Endometrial microvascular endothelial cells (primary cell): ENCODE measurements around the gene IFFO2. TPM values are rescaled to one million over a fixed set of nuclear protein-coding genes. Genes with fewer than 3 reads are reported as not detected.

Experiments used
- in situ Hi-C: cut with HindIII; loops from 2 replicates; pipeline ENCODE4 v1.10.0; 2017; ENCODE audit warnings: low sequenced_read_pairs, low pct_unique_long_range_greater_than_20kb; ENCODE audit errors: inconsistent ontology term
- total RNA-seq: library from RNA; depleted of rRNA; stranded (reverse); fragments of >200 nt; gene quantifications from one replicate; pipeline ENCODE4 v1.2.3, GENCODE V29; 2015; ENCODE audit errors: inconsistent ontology term

IFFO2 gene
- total RNA-seq: 33.4 TPM

DNA sequence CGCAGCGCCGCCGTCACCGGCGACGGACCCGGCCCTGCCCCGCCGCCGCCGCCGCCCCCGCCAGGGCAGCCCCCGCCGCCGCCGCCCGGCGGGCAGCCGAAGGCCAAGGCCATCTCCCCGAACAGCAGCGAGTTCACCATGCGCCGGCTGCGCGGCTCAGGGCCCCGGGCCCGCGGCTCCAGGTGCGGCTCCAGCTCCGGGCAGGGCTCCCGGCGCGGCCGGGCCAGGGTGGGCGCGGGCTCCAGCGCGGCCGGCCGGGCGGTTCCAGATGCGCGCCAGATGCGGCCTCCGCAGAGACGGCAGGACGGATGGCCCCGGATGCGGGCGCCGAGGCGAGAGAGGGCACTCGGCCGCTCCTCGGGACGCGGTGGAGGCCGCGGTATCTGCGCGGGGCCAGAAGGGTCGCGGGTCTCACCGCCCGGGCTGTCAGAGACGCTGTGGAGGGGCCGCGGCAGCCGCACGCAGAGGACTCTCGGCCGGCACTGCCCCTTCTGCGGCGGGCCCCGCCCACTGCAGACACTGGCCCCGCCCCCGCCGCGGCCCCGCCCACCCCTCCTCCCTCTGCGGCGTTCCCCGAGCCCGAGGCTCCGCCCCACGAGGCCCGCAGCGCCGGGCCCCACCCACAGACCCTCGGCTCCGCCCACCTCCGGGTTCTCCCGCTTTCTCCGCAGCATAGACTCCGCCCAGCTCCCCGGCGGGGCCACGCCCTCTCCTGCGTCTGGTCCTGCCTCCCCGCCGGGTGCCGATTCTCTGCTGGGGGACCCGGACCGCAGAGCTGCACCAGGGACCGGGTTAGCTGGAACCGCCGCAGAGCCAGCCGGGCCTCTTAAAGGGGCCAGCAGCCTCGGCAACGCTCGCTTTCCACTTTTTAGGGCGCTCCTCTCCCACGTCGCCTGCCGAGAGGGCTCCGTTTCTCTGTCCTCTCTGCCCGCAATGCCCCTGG is at the start of gene IFFO2:
Gene IFFO2, minus strand, starts transcription at position 484 of the 943 bp plus-strand sequence. Its CDS starts 344 bp downstream, at position 140.
- in situ Hi-C loops: no loop called here

DNA sequence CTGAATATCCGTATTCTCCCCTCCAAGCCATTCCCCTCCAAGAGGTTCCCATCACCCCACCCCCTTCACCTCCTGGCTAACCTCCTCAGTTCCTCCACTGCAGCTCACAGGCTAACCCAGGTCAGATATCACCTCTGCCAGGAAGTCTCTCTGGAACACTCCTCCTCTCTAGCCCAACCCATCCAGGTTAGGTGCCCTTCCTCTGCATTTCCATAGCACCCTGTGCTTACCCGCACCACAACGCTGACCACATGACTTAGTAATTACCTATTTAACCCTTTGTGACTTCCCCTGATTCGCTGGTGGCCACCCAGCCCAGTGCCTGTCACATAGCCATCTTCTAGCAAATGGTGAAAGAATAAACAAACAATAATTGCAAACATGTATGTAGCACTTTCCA is 49.5 kb upstream of the IFFO2 start:
- in situ Hi-C loops: no loop called here

DNA sequence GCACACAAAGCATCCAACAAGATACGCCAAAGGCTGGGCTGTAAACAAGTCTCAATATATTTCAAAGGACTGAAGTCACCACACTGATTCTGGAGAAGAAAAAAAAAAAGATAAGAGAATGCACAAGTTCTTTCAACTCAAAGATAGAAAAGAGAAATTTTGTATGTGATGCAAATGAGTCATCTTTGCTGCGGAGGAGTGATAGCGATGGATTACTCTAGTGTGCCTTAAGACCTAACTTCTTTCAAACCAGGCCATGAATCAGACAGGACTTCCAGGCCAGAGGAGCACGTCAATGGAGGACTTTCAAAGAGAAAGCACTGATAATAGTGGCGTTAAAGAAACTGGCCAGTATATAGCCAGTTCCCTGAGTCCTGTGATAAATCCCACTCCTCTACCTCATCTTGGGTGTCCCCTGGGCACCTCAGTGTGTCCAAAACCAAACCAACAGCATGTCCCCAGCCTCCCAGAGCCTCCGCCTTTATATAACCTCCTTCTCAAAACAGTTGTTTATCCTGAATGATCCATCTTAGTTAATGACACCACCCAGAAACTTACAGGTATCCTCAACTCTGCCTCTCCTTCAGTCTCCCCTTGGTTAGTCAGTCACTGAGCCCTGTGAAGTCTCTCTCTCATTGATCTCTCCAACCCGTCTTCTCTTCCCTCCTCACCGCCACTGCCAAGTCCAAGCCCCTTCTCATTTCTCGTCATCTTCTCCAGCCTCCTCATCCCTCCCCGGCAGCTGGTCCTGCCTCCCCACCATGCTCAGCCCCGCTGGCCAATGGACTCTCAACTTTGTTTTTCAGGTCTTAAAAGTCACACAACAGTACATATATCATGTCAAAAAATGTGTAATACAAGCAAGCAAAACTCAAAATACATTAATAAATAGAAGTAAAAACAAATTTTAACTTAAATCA is 47.2 kb upstream of the IFFO2 start:
- in situ Hi-C loops: no loop called here

DNA sequence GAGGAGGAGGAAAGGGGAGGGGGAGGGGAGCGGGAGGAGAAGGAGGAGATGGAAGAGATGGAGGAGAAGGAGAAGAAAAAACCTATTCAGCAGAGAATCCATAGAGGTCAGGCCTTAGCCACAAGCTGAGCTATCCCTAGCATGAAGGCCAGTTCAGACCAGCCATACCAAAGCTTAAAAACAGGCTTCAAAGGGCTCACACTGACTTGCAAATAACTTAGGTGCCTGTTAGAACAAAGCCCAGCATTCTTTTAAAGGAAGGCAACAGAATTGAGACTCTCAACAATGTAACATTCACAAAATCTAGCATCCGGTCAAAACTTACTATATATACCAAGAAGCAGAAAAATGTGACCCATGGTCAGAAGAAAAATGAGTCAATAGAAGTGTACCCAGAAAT is 43.6 kb upstream of the IFFO2 start:
- in situ Hi-C loops: no loop called here

DNA sequence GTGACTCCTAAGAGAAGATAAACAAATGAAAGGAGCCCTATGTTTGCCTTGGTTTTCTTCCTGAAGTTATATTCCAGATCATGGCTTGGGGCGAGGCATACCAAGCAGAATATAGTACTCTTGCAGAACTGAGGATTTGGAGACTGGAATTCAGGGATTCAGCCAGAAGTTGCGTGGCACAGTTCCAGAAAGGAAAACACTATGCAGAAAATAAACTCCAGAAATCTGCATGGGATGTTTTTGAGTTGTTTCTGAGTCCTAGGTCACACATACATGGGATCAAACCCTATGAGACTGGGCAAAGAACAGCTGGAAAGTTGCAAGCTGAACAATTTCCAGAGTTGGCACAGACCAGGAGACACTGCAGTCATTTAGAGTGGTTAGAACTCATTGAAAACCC is 42.9 kb upstream of the IFFO2 start:
- in situ Hi-C loops: no loop called here

DNA sequence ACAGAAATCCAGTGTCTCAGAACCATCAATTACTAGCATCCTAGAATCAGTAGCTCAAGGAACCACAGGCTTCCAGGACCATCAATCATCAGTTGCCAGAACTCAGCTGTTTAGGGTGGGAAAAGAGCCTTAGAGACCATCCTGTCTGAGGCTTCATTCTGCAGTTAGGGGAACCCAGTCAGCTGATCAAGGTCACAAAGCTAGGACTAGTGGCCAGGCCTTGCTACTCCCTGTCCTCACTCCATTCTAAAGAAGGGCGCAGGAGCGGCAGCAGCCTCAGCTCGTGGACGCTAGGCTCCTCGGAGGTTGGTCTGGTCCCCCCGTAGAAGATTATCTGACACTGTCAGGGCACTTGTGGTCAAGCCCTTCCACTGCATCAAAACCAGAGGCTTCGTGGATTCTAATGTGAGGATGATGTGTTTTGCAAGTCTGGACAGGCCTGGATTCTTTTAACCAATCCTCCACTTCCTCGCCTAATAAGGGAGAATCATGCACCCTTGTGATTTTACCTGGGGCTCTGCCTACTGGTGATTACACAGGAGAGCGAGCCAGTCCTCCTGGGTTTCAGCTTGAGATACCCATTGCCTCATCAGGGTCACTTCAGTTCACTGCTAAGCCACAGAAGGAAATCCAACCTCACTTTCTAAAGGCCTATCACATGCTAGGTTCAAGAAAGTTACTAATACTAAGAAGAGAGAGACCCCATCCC is 41.7 kb upstream of the IFFO2 start:
- in situ Hi-C loops: no loop called here

DNA sequence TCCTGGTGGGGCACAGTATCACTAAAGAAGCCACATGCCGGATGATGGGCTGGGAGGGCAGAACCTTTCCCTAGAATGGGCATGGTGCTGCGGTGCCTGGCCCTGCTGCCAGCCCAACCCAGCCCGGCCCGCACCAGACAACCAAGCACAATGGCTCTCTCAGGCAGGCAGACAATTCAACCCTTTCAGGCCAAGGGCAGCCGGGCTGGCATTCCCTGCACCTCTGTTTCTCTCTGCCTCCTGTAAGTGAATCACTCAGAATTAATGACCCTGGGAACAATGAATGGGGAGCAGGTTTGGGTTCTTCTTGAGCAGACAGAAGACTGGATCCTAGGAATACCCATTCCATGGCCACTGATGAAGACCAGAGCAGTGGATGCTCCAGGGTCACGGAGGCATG is 41.0 kb upstream of the IFFO2 start:
- in situ Hi-C loops: no loop called here

DNA sequence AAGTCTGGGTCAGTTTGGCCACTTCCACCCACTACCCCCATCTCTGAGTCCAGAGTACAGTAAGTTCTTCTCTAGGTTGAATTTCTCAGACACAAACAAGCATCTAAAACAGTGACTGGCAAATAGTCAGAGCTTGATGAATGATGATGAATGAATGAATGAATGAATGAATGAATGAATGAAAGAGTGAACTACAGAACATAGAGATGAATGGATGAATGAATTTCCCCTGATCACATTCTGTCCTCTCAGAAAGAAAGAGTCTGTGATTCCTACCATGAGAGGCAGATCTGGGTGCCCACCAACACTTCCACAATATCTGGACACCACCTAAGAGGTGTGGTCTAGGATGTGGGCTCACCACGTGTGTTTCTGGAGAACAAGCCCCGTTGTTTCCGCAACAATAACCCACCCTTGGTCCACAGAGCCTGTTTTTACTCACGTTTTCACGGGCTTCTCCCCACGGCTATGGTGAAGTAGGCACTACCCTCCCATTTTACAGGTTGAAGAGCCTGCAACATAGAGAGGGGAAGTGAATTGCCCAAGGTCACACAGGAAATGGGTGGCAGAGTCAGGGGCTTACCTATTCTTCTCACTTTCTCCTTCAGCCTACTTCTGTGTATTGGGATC is 40.2 kb upstream of the IFFO2 start:
- in situ Hi-C loops: no loop called here

DNA sequence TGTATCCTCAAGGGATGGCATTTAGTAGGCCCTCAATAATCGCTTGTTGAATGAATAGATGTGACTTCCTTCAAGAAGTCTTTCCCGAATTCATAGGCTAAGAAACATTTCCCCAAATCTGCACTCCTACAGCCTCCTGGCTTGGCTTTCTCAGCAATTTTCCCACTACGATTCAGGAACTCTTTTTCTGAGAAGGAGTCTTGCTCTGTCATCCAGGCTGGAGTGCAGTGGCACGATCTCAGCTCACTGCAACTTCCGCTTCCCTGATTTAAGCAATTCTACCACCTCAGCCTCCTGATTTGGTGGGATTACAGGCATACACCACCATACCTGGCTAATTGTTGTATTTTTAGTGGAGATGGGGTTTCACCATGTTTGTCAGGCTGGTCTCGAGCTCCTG is 37.9 kb upstream of the IFFO2 start:
- in situ Hi-C loops: no loop called here

DNA sequence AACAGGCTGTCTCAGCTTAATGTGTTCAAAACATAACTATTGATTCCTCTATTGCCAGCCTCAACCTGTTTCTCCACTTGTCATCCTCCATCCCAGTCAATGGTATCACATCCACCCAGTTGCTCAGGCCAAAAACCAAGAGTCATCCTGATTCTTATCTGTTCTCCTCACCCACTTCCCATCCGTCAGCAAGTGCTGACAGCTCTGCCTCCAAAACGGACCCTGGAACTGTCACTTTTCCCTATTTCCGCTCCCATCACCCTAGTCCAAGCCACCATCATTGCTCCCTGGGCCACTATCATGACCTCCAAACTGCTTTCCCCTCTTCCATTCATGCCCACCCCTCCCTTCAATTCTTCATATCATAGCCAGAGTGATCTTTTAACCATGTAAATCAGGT is 36.2 kb upstream of the IFFO2 start:
- in situ Hi-C loops: no loop called here

DNA sequence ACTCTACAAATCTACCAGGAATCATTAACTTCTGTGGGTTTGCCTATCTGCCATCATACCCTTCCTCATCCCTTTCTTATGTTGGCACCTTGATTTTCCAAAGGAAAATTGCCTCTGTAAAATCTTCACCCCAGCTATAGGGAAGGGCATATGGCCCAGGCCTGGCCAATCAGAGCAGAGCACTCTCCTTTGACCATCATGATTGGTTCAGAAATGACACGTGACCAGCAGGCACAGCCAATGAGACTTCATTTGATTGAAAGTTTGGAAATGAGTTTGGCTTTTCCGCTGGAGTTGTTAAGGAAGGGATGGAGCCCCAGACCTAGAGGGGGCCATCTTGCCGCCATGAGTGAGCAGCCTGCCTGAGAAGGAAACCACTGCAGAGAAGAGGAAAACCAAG is 35.1 kb upstream of the IFFO2 start:
- in situ Hi-C loops: no loop called here

DNA sequence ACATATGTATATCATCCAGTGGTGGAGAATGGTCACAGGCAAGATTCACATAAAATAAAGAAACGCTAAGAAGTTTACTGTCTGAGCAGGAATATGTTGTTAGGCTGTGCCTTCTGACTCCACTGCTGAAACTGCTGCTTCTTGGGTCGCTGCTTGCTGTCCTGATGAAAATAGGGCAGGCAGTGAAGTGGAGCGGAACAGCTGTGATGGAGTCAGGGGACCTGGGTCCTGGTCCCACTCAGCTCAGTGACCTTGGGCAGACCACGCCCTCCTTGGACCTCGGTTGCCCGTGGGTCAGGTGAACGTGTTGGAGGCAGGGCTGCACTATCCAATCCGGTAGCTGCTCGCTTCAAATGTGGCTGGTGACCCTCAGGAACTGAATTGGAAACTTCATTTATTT is 33.4 kb upstream of the IFFO2 start:
- in situ Hi-C loops: no loop called here

DNA sequence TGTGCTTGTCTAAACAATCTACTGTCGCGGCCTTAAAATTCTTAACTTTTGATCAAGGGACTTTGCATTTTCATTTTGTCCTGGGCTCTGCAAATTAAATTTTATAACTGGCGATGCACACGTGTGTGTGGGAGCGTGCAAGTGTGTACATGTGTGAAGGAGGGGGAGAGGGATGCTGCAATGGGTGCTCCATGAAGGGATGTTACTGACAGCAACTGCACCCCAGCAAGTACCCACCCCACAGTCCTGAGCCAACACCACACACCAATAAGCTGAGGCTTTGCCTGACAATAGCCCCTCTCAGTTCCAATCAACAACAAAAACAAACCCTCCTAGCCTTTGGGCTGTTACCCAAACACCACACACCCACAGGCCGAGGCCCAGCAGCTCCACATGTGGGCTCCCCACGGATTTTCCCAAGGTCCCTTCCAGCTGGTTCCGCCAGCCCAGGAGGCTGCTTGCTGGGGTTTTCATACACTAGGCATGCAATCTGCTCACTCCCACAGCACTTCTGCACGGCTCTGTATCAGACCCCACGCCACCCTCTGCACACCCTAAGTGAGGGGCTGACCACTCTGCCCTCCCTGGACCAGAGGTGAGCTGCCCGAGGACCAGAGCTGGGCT is 32.8 kb upstream of the IFFO2 start:
- in situ Hi-C loops: no loop called here

DNA sequence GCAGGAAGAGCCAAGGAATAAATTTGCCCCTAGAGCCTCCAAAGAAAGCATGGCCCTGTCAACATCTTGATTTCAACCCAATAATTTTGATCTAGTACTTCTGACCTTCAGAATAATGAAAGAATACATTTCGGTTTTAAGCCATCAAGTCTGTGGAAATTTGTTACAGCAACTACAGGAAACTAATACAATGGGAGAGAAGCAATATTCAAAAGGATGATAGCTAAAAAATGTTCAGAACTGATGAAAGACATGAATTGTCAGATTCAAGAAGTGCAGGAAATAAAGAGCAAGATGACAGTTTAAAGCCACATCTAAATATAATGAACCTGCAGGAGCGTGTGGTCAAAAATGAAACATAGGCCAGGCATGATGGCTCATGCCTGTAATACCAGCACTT is 24.8 kb upstream of the IFFO2 start:
- in situ Hi-C loops: no loop called here

DNA sequence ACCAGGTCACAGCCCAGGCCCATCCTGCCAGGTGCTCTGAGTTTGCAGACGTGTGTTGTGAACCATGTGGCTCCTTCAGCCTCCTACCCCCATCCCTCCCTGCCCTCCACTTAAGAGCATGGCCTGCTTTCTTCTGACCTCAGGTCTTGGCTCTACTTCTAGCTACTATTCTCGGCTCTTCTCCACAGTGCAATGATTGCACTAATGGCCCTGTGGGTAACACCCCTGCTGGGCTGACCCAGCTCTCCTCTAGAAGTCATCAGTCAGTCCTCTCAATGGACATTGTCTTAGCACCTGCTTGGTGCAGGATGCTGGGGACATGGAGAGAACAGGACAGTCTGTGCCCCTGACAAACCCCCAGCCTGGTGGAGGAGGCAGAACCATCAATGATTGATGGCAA is 22.2 kb upstream of the IFFO2 start:
- in situ Hi-C loops: no loop called here

DNA sequence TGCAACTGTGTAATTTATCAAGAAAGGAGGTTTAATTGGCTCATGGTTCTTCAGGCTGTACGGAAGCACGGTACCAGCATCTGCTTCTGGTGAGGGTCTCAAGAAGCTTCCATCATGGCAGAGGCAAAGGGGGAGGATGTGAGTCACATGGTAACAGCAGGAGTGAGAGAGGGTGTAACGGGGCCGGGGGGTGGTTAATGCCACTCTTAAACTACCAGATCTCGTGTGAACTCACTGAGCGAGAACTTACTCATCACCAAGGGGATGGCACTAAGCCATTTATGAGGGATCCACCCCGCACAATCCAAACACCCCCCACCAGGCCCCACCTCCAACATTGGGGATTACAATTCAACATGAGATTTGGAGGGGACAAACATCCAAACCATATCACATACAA is 21.0 kb upstream of the IFFO2 start:
- in situ Hi-C loops: no loop called here

DNA sequence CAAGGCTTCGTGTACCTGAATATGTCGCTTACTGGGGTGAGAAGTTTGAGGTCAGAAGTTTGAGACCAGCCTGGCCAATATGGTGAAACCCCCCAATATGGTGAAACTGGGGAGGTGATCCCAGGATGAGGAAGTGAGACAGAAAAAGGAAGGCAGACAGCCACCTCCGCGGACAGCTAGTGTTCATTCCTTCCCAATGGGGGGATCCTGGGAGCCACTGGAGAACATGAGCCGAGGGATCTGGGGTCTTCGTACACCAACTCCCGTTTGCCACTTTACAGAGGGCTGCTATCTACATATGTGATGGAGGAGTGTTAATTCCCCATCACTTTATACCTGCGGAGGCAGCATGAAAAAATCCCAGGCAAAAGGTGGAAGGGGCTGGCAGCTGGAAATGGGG is 19.6 kb upstream of the IFFO2 start:
- in situ Hi-C loops: no loop called here

DNA sequence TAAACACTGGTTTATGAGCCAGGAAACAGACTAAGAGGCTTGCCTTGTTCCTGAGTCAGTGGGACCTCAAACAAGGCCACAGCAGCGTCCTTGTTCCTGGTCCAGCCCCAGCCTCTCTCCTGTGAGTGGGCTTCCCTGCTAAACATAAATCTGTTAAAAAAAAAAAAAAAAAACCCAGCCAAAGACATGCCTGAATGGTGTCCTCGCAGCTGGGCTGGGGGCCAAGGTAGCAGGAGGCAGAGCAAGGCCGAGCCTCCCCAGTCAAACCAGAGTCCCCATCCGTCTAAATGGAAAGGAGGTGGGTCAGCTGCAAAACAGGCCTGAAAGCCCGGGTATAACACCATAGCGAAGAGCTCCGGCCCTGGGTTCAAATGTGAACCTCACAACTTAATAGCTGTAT is 18.1 kb upstream of the IFFO2 start:
- in situ Hi-C loops: no loop called here
